Rectal smooth muscle tissue (tissue), 1 donor: ENCODE data around the gene MYO16.

Experiments used
- H3K27ac ChIP-seq: one replicate; pipeline ENCODE4 v1.7.0; 2013; ENCODE audit warnings: low read depth, low read length, inconsistent platforms
- H3K27me3 ChIP-seq: one replicate; pipeline ENCODE4 v1.7.0; 2013; ENCODE audit warnings: low read length; ENCODE audit not compliant: control insufficient read depth, insufficient read depth
- H3K36me3 ChIP-seq: one replicate; pipeline ENCODE4 v1.7.0; 2013; ENCODE audit warnings: low read length; ENCODE audit not compliant: control insufficient read depth, insufficient read depth
- H3K4me1 ChIP-seq: one replicate; pipeline ENCODE4 v1.7.0; 2013; ENCODE audit warnings: low read length; ENCODE audit not compliant: control insufficient read depth, insufficient read depth
- H3K4me3 ChIP-seq: one replicate; pipeline ENCODE4 v1.7.0; 2013; ENCODE audit warnings: low read length
- H3K9ac ChIP-seq: one replicate; pipeline ENCODE4 v1.7.0; 2013; ENCODE audit warnings: low read length

Gene MYO16

DNA sequence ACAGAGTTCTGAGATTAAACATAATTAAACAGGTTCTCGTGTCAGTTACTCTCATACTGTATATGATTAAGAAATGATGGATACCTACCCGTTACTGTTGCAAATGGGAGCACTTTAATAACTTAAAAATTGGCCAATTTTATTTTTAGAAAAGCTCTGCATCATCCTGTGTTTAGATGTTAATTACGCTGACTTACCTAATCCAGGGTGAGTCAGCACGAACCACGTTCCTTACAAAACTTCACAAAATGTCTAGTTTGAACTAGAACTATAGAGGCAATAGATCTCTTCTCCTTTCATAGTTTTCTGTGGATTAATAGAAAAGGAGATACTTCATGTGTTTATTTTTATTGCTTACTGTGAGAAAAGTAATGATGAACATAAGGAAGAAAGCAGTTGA lies 363.9 kb downstream of the MYO16 start:
- Histone ChIP-seq H3K27ac (no peak overlapping the region), H3K4me1 (no peaks in the 10 kb centered on the region), H3K9ac (no peak overlapping the region), H3K4me3 (no peak overlapping the region), H3K36me3 (no peaks in the 10 kb centered on the region), H3K27me3 (no peaks in the 10 kb centered on the region)

DNA sequence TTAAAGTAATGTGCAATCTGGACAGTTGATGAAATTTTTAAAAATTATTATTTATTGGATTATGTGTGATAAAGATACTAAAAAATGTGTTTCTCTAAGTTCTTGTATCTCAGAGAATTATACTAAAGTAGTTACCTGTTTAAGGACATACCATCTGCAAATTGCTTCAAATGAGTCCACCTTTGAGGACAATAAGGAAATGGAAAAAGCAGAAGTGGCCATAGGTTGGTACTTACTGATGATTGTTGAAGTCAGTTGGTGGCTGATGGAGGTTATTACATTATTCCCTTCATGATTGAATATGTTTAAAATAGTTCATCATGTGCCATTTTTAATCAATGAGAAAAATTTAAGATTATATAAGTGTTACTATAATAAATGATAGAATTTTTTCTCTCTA lies 367.0 kb downstream of the MYO16 start:
- Histone ChIP-seq H3K27ac (no peak overlapping the region), H3K9ac (no peak overlapping the region), H3K36me3 (no peaks in the 10 kb centered on the region), H3K4me1 (no peaks in the 10 kb centered on the region), H3K4me3 (no peak overlapping the region), H3K27me3 (no peaks in the 10 kb centered on the region)

DNA sequence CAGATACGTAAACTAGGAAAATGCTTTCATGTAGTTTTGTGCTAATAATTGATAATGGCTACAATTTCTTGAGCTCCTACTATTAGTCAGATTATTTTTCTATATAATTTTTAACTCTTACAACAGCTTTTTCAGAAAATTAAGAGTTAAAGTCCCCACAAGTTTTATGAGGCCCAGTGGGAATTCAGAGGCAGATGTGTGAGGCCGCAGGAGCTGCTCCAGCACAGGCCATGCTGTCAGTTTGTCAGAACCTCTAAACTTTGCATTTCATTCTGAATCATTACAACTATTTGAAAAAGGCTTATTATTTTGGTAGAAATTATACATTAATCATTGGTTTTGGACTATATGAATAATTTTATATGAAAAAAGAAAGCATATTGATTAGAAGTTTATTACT lies 370.8 kb downstream of the MYO16 start:
- no peak overlapping the region for H3K9ac ChIP-seq
- no peaks in the 10 kb centered on the region for H3K27me3 ChIP-seq
- H3K36me3 ChIP-seq = no peaks in the 10 kb centered on the region
- no peaks in the 10 kb centered on the region for H3K4me1 ChIP-seq
- no peak overlapping the region for H3K4me3 ChIP-seq
- no peak overlapping the region for H3K27ac ChIP-seq

DNA sequence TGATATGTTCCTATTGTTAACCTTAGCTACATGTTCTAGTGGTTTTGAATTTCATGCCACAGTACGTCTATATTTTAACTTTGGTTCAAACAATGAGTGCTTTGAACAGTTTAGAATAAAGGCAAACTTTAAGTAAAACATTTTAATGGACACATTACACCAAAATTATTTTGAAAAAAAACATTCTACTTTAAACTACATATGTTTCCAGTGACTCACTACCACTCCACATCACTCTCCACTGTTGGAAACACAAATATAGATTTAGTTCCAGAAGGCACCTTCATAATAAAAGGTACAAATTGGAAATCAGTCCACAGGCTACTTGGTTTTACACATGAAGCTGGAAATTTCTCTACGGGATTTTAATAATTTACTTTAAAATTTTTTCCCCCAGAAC lies 373.5 kb downstream of the MYO16 start:
- Histone ChIP-seq H3K9ac (no peak overlapping the region), H3K4me3 (no peak overlapping the region), H3K4me1 (no peaks in the 10 kb centered on the region), H3K27ac (no peak overlapping the region), H3K36me3 (no peaks in the 10 kb centered on the region), H3K27me3 (no peaks in the 10 kb centered on the region)

DNA sequence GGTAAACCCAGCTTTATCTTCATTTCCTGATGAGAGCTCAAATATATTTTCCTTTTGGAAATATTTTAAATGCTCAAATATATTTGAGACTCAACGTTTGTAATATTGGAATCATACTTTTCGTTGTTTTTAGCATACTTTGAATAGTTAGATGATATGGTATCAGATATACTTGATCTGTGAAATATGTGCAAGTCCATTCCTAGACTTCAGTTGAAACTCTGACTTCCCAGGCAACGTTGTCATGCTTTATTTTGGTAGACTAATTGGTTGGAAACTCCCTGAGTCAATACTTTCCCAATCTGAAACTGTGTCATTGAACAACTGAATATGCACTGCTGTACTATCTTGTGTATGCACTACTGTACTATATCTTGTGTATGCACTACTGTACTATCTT lies 378.5 kb downstream of the MYO16 start:
- Histone ChIP-seq H3K27me3 (no peaks in the 10 kb centered on the region), H3K4me3 (no peak overlapping the region), H3K9ac (no peak overlapping the region), H3K4me1 (no peaks in the 10 kb centered on the region), H3K27ac (no peak overlapping the region), H3K36me3 (no peaks in the 10 kb centered on the region)

DNA sequence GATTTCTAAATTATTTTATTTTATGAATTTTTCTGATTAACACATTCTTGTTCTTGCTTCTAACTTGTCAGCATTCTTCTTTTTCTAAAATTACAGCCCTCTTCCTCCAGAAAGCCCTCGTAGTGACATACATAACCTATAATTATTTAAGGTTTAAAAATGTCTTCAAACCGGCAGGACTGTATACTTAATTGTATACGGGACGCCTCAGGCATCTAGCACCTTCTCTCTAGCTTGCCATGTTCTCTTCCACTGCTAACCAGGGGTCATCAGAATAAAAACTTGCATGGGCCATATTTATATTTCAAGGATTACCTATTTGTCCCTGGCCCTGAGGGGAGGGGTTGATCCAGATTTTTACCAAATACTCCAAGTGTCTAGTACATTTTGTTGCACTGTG lies 380.3 kb downstream of the MYO16 start:
- no peaks in the 10 kb centered on the region for H3K27me3 ChIP-seq
- H3K27ac ChIP-seq = no peak overlapping the region
- no peak overlapping the region for H3K9ac ChIP-seq
- no peaks in the 10 kb centered on the region for H3K36me3 ChIP-seq
- no peak overlapping the region for H3K4me3 ChIP-seq
- no peaks in the 10 kb centered on the region for H3K4me1 ChIP-seq

DNA sequence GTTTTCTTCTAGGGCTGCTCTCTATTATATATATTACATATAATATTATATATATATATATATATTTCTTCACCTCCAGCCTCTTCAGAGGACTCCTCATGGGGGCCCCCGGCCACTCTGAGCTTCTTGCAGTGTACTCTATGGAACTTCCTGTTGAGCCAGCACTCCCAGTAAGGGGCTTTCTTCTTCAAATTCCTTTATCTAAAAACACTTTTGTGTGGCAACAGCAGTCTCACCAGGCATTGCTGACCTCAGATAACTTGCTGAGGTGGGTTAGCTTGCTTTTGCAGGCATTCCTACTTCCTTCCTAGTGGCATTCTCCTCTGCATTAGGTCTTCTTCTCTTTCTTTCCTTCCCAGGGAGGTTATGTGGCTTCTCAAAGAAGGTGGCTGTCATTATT lies 381.5 kb downstream of the MYO16 start:
- no peak overlapping the region for H3K4me3 ChIP-seq
- no peaks in the 10 kb centered on the region for H3K27me3 ChIP-seq
- no peaks in the 10 kb centered on the region for H3K36me3 ChIP-seq
- no peak overlapping the region for H3K9ac ChIP-seq
- H3K27ac ChIP-seq = no peak overlapping the region
- H3K4me1 ChIP-seq = no peaks in the 10 kb centered on the region

DNA sequence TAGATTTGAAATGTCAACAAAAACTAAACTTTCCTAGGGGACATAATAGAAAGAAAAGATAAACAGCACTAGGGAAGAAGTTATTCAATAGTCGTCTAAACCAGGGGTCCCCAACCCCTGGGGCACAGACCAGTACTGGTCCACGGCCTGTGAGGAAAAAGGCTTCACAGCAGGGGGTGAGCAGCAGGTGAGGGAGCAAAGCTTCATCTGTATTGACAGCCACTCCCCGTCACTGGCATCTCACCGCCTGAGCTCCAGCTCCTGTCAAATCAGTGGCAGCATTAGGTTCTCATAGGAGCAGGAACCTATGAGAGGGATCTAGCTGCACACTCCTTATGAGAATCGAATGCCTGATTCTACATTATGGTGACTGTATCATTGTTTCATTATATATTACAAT lies 382.7 kb downstream of the MYO16 start:
- Histone ChIP-seq H3K36me3 (no peaks in the 10 kb centered on the region), H3K4me3 (no peak overlapping the region), H3K27me3 (no peaks in the 10 kb centered on the region), H3K9ac (no peak overlapping the region), H3K27ac (no peak overlapping the region), H3K4me1 (no peaks in the 10 kb centered on the region)

DNA sequence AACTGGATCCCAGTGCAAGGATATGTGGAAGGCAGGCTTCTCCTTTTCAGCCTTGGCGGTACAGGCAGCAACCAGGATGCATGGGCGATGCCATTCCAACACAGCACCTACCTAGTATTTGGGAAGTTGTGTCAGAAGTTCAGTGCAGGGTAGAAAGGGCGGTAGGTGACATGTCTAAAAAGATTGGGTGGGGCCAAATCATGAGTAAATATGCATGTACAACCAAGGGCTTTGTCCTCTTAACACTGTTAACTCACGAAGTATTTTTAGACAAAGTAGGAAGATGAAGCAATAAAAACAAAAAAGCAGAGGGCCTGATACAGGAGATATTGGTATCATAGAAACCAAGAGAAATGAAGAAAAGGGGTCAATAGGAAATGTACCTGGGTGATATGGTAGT lies 392.1 kb downstream of the MYO16 start:
- Histone ChIP-seq H3K27ac (no peak overlapping the region), H3K36me3 (no peaks in the 10 kb centered on the region), H3K9ac (no peak overlapping the region), H3K4me3 (no peak overlapping the region), H3K27me3 (no peaks in the 10 kb centered on the region), H3K4me1 (no peaks in the 10 kb centered on the region)

DNA sequence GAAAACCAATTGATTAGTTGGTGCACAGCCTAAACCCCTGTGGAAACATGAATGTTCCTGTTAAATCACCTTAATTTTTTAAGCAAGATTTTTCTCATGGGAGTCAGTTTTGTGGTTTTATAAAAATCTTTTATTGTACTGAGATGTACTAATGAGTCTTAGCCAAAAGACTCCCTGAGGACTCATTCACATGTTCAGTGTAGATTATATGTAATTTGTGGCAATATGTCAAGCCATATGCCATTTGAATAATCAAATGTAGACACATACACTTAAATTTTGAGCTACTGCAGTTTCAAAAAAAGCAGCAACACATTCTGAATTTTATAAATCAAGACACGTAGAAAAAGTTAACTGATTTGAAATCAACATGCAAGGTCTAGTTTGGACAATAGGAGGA lies 395.2 kb downstream of the MYO16 start:
- H3K27ac ChIP-seq = no peak overlapping the region
- no peak overlapping the region for H3K9ac ChIP-seq
- H3K36me3 ChIP-seq = no peaks in the 10 kb centered on the region
- H3K4me1 ChIP-seq = no peaks in the 10 kb centered on the region
- no peaks in the 10 kb centered on the region for H3K27me3 ChIP-seq
- no peak overlapping the region for H3K4me3 ChIP-seq

DNA sequence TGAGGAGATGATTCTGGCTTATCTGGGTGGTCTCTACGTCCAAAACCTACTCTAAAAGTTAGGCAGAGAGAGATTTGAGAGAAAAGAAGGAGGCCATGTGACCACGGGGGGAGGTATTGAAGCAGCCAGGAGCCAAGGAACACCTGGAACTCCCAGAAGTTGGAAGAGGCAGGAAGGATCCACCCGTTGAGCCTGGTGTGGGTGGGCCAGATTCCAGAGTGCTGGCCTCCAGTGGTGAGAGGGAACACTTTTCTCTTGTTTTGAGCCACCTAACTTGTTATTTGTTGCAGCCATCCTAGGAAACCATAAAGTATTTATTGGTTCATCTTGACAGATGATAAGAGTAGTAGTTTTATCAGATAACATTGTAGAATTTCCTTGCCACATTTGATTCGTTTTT lies 396.9 kb downstream of the MYO16 start:
- Histone ChIP-seq H3K4me3 (no peak overlapping the region), H3K9ac (no peak overlapping the region), H3K36me3 (no peaks in the 10 kb centered on the region), H3K27me3 (no peaks in the 10 kb centered on the region), H3K27ac (no peak overlapping the region), H3K4me1 (no peaks in the 10 kb centered on the region)

DNA sequence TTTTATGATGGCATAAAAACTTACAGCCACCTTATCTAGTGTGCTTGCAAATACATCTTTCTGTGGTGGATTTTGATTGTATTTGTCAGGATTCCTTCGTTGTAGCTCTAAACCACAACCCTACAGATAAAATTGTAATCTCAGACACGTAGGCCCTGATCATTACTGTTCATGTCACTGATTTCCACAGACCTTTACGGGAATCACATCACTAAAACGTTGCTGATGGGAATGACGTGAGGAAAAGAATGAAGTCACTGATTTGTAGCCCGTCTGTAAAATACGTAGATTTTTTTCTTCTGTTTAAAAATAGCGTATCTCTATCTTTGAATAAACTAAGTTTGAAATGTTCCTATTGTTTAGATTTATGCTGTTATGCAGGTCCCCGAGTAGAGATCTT lies 399.2 kb downstream of the MYO16 start:
- Histone ChIP-seq H3K27ac (no peak overlapping the region), H3K36me3 (no peaks in the 10 kb centered on the region), H3K4me1 (no peaks in the 10 kb centered on the region), H3K9ac (no peak overlapping the region), H3K4me3 (no peak overlapping the region), H3K27me3 (no peaks in the 10 kb centered on the region)

DNA sequence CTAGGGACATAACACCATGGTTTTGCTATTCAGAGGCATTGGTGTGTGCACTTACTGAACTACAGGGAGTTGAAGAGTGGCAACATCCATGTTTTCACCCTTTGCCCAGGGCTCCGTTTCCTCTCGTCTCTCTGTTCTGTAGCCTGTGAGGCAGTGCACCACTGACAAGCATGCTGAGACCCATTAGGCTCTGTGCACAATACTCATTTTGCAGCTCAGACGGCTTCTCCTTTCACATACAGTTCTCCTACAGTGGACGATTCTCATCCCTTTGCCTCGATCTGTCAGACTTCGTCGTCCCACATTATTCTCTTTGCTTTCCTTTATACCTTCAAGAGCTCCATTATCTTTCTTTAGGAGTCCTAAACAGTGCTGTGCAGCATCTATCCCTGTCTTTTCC lies 403.7 kb downstream of the MYO16 start:
- Histone ChIP-seq H3K4me3 (no peak overlapping the region), H3K9ac (no peak overlapping the region), H3K36me3 (no peaks in the 10 kb centered on the region), H3K4me1 (no peaks in the 10 kb centered on the region), H3K27ac (no peak overlapping the region), H3K27me3 (no peaks in the 10 kb centered on the region)
